SK-N-SH treated with all-trans-retinoic acid at 6 μM for 48 hours (cell line): ENCODE measurements around the gene CAPN1.

Source experiments
- ATAC-seq: fragments of 200-7000 bp; cut with Tn5 transposase; 3 replicates; pipeline ENCODE4 v1.9.1; 2020; ENCODE audit warnings: mild to moderate bottlenecking, moderate library complexity
- BACH2 ChIP-seq: fragments of 250-450 bp; sonication (Bioruptor Pico); IDR thresholded peaks from 2 replicates; pipeline ENCODE4 v1.9.0; 2021; ENCODE audit warnings: mild to moderate bottlenecking, borderline replicate concordance
- CSRNP3 ChIP-seq: fragments of 250-450 bp; sonication (Bioruptor Pico); IDR thresholded peaks from 2 replicates; pipeline ENCODE4 v1.5.1; 2021; ENCODE audit warnings: mild to moderate bottlenecking, moderate library complexity
- GLIS3 ChIP-seq: fragments of 250-450 bp; sonication (Bioruptor Pico); IDR thresholded peaks from 2 replicates; pipeline ENCODE4 v1.5.0; 2020; ENCODE audit warnings: mild to moderate bottlenecking, moderate library complexity
- ISL1 ChIP-seq: fragments of 250-450 bp; sonication (Bioruptor Pico); IDR thresholded peaks from 2 replicates; pipeline ENCODE4 v2.1.2; 2022; ENCODE audit warnings: mild to moderate bottlenecking, moderate library complexity
- PATZ1 ChIP-seq: fragments of 250-450 bp; sonication (Bioruptor Pico); IDR thresholded peaks from 2 replicates; pipeline ENCODE4 v1.8.0; 2020; ENCODE audit warnings: mild to moderate bottlenecking, moderate library complexity, borderline replicate concordance
- POU6F1 ChIP-seq: fragments of 250-450 bp; sonication (Bioruptor Pico); IDR thresholded peaks from 2 replicates; pipeline ENCODE4 v1.8.0; 2021; ENCODE audit warnings: low read depth, mild to moderate bottlenecking, moderate library complexity, borderline replicate concordance
- RARB ChIP-seq: fragments of 250-450 bp; sonication (Bioruptor Pico); IDR thresholded peaks from 2 replicates; pipeline ENCODE4 v1.8.0; 2021; ENCODE audit warnings: mild to moderate bottlenecking, moderate library complexity
- SNAI2 ChIP-seq: fragments of 250-450 bp; sonication (Bioruptor Pico); IDR thresholded peaks from 2 replicates; pipeline ENCODE4 v1.5.0; 2020; ENCODE audit warnings: mild to moderate bottlenecking, moderate library complexity
- TCF4 ChIP-seq: fragments of 250-450 bp; sonication (Bioruptor Pico); IDR thresholded peaks from 2 replicates; pipeline ENCODE4 v1.8.0; 2021; ENCODE audit warnings: mild to moderate bottlenecking, moderate library complexity, borderline replicate concordance
- TOX ChIP-seq: fragments of 250-450 bp; sonication (Bioruptor Pico); IDR thresholded peaks from 2 replicates; pipeline ENCODE4 v1.8.0; 2021; ENCODE audit warnings: mild to moderate bottlenecking, moderate library complexity, borderline replicate concordance
- TSHZ2 ChIP-seq: fragments of 250-450 bp; sonication (Bioruptor Pico); IDR thresholded peaks from 2 replicates; pipeline ENCODE4 v1.5.0; 2020; ENCODE audit warnings: mild to moderate bottlenecking, moderate library complexity
- ZC3H10 ChIP-seq: fragments of 250-450 bp; sonication (Bioruptor Pico); IDR thresholded peaks from 2 replicates; pipeline ENCODE4 v1.5.1; 2021; ENCODE audit warnings: mild to moderate bottlenecking, moderate library complexity
- ZFP3 ChIP-seq: fragments of 250-450 bp; sonication (Bioruptor Pico); IDR thresholded peaks from 2 replicates; pipeline ENCODE4 v1.5.0; 2020; ENCODE audit warnings: mild to moderate bottlenecking, moderate library complexity
- ZFP30 ChIP-seq: fragments of 450-650 bp; formaldehyde crosslinking; IDR thresholded peaks from 2 replicates; pipeline ENCODE4 v1.5.0; 2022; ENCODE audit warnings: mild to moderate bottlenecking, moderate library complexity
- ZNF565 ChIP-seq: fragments of 450-650 bp; formaldehyde crosslinking; conservative IDR thresholded peaks from 2 replicates; pipeline ENCODE4 v1.5.0; 2020; ENCODE audit warnings: low read depth, mild to moderate bottlenecking, moderate library complexity
- ZNF70 ChIP-seq: fragments of 450-650 bp; formaldehyde crosslinking; IDR thresholded peaks from 2 replicates; pipeline ENCODE4 v1.5.0; 2020; ENCODE audit warnings: mild to moderate bottlenecking, moderate library complexity
- ZNF8 ChIP-seq: fragments of 450-650 bp; formaldehyde crosslinking; IDR thresholded peaks from 2 replicates; pipeline ENCODE4 v1.5.0; 2020; ENCODE audit warnings: mild to moderate bottlenecking, moderate library complexity

Gene CAPN1

GRCh38 chr11:65134952-65135632, 46.6 kb upstream of the CAPN1 start (continued):
- TF ChIP-seq TCF4 (CRISPR knock-in tag): no peak; the same call in 1 of the 2 replicates

GRCh38 chr11:65135633-65136145, 46.0 kb upstream of the CAPN1 start:
- TF ChIP-seq BACH2 (CRISPR knock-in tag) (no peak), ZC3H10 (CRISPR knock-in tag) (no peak), ZFP30 (CRISPR knock-in tag) (no peak), TCF4 (CRISPR knock-in tag) (no peak), POU6F1 (CRISPR knock-in tag) (no peak), ZNF565 (CRISPR knock-in tag) (no peak), CSRNP3 (no peak), TSHZ2 (CRISPR knock-in tag) (no peak), TOX (CRISPR knock-in tag) (no peak), ISL1 (CRISPR knock-in tag) (no peak), ZNF70 (CRISPR knock-in tag) (no peak)
- no peak for ATAC-seq

- no peak for TF ChIP-seq TCF4 (CRISPR knock-in tag)
- TF ChIP-seq PATZ1: no peak
- TF ChIP-seq RARB (CRISPR knock-in tag): no peak
- no peak for TF ChIP-seq ZFP3 (CRISPR knock-in tag)
- TF ChIP-seq GLIS3 (CRISPR knock-in tag): no peak
- no peak for TF ChIP-seq BACH2 (CRISPR knock-in tag)
- no peak for TF ChIP-seq ZFP30 (CRISPR knock-in tag)
- TF ChIP-seq TOX (CRISPR knock-in tag): no peak
- TF ChIP-seq CSRNP3: no peak
- TF ChIP-seq SNAI2 (CRISPR knock-in tag): no peak
- ATAC-seq: no peak
Measured at GRCh38 chr11:65136515-65137096, 45.1 kb upstream of the CAPN1 start.

GRCh38 chr11:65141896-65142494, 39.7 kb upstream of the CAPN1 start:
- TF ChIP-seq SNAI2 (CRISPR knock-in tag) (no peak), ZNF8 (CRISPR knock-in tag) (no peak)
- no peak for ATAC-seq
